Measurements from ENCODE around the gene C8B. TPM values are rescaled to one million over a fixed set of nuclear protein-coding genes. Genes with fewer than 3 reads are reported as not detected.

C8B gene
- total and polyA plus RNA-seq, 2 experiments from 2014 or later = not detected

DNA sequence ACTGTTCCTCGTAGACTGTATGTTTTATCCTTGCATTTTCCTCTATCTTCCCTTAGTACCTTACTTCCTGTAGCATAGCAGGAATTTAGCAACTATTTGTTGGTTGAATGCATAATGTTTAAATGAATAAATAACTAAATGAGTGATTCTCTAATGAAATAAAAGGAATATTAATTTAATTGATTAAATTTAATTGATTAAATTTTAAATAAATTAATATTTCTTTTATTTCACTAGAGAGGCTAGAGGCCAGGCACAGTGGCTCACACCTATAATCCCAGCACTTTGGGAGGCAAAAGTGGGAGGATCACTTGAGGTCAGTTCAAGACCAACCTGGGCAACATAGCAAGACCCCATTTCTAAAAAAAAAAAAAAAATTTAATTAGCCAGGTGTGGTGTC is 25.8 kb downstream of the C8B start:
- no peak for ATAC-seq
- Histone ChIP-seq H4K20me1 (replicated peaks; ENCODE audit: insufficient read depth) (no peaks in the 10 kb centered on the region), H3K27me3 (ENCODE audit: insufficient read depth) (no peaks in the 10 kb centered on the region), H3K4me1 (ENCODE audit: insufficient read depth) (peaks cover 10% of the 10 kb centered on the region; the same call in 1 of the 2 replicates), H3K79me2 (replicated peaks; ENCODE audit: insufficient read depth) (no peaks in the 10 kb centered on the region), H2AFZ (no peak overlapping the region), H3K9me2 (ENCODE audit: insufficient read depth) (no peaks in the 10 kb centered on the region; the same call in 1 of the 2 replicates), H3F3A (replicated peaks; ENCODE audit: low read depth) (no peaks in the 10 kb centered on the region), H3K27ac (ENCODE audit: low read depth) (no peak overlapping the region), H3K4me3 (no peak overlapping the region), H3K4me2 (no peak overlapping the region), H3K36me3 (ENCODE audit: insufficient read depth) (no peaks in the 10 kb centered on the region)
- Mint-ChIP-seq H3K4me3 (no peak overlapping the region), H3K9me3 (no peaks in the 10 kb centered on the region), H3K4me1 (peaks cover 17% of the 10 kb centered on the region), H3K36me3 (ENCODE audit: low read depth) (no peaks in the 10 kb centered on the region), H3K27me3 (ENCODE audit: insufficient read depth, low read depth, poor library complexity) (peaks cover 7% of the 10 kb centered on the region), H3K27ac (no peak overlapping the region)
- no peak for TF ChIP-seq ZNF331 (CRISPR knock-in tag; IDR thresholded peaks at IDR 0.05; ENCODE audit: low read depth)
- TF ChIP-seq ZNF114 (CRISPR knock-in tag; IDR thresholded peaks at IDR 0.05) = no peak
- TF ChIP-seq, protein P1, sequence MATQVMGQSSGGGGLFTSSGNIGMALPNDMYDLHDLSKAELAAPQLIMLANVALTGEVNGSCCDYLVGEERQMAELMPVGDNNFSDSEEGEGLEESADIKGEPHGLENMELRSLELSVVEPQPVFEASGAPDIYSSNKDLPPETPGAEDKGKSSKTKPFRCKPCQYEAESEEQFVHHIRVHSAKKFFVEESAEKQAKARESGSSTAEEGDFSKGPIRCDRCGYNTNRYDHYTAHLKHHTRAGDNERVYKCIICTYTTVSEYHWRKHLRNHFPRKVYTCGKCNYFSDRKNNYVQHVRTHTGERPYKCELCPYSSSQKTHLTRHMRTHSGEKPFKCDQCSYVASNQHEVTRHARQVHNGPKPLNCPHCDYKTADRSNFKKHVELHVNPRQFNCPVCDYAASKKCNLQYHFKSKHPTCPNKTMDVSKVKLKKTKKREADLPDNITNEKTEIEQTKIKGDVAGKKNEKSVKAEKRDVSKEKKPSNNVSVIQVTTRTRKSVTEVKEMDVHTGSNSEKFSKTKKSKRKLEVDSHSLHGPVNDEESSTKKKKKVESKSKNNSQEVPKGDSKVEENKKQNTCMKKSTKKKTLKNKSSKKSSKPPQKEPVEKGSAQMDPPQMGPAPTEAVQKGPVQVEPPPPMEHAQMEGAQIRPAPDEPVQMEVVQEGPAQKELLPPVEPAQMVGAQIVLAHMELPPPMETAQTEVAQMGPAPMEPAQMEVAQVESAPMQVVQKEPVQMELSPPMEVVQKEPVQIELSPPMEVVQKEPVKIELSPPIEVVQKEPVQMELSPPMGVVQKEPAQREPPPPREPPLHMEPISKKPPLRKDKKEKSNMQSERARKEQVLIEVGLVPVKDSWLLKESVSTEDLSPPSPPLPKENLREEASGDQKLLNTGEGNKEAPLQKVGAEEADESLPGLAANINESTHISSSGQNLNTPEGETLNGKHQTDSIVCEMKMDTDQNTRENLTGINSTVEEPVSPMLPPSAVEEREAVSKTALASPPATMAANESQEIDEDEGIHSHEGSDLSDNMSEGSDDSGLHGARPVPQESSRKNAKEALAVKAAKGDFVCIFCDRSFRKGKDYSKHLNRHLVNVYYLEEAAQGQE (IDR thresholded peaks at IDR 0.05; ENCODE audit: unreplicated experiment) = no peak
- TF ChIP-seq, protein P2, sequence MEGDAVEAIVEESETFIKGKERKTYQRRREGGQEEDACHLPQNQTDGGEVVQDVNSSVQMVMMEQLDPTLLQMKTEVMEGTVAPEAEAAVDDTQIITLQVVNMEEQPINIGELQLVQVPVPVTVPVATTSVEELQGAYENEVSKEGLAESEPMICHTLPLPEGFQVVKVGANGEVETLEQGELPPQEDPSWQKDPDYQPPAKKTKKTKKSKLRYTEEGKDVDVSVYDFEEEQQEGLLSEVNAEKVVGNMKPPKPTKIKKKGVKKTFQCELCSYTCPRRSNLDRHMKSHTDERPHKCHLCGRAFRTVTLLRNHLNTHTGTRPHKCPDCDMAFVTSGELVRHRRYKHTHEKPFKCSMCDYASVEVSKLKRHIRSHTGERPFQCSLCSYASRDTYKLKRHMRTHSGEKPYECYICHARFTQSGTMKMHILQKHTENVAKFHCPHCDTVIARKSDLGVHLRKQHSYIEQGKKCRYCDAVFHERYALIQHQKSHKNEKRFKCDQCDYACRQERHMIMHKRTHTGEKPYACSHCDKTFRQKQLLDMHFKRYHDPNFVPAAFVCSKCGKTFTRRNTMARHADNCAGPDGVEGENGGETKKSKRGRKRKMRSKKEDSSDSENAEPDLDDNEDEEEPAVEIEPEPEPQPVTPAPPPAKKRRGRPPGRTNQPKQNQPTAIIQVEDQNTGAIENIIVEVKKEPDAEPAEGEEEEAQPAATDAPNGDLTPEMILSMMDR (conservative IDR thresholded peaks at IDR 0.05; ENCODE audit: low read depth in 2 of 2) = no peak
- TF ChIP-seq JUNB (IDR thresholded peaks at IDR 0.05; ENCODE audit: unreplicated experiment) = no peak
- no peak for TF ChIP-seq EZH2 (IDR thresholded peaks at IDR 0.05; ENCODE audit: low read depth, unreplicated experiment)
- TF ChIP-seq, protein P3, sequence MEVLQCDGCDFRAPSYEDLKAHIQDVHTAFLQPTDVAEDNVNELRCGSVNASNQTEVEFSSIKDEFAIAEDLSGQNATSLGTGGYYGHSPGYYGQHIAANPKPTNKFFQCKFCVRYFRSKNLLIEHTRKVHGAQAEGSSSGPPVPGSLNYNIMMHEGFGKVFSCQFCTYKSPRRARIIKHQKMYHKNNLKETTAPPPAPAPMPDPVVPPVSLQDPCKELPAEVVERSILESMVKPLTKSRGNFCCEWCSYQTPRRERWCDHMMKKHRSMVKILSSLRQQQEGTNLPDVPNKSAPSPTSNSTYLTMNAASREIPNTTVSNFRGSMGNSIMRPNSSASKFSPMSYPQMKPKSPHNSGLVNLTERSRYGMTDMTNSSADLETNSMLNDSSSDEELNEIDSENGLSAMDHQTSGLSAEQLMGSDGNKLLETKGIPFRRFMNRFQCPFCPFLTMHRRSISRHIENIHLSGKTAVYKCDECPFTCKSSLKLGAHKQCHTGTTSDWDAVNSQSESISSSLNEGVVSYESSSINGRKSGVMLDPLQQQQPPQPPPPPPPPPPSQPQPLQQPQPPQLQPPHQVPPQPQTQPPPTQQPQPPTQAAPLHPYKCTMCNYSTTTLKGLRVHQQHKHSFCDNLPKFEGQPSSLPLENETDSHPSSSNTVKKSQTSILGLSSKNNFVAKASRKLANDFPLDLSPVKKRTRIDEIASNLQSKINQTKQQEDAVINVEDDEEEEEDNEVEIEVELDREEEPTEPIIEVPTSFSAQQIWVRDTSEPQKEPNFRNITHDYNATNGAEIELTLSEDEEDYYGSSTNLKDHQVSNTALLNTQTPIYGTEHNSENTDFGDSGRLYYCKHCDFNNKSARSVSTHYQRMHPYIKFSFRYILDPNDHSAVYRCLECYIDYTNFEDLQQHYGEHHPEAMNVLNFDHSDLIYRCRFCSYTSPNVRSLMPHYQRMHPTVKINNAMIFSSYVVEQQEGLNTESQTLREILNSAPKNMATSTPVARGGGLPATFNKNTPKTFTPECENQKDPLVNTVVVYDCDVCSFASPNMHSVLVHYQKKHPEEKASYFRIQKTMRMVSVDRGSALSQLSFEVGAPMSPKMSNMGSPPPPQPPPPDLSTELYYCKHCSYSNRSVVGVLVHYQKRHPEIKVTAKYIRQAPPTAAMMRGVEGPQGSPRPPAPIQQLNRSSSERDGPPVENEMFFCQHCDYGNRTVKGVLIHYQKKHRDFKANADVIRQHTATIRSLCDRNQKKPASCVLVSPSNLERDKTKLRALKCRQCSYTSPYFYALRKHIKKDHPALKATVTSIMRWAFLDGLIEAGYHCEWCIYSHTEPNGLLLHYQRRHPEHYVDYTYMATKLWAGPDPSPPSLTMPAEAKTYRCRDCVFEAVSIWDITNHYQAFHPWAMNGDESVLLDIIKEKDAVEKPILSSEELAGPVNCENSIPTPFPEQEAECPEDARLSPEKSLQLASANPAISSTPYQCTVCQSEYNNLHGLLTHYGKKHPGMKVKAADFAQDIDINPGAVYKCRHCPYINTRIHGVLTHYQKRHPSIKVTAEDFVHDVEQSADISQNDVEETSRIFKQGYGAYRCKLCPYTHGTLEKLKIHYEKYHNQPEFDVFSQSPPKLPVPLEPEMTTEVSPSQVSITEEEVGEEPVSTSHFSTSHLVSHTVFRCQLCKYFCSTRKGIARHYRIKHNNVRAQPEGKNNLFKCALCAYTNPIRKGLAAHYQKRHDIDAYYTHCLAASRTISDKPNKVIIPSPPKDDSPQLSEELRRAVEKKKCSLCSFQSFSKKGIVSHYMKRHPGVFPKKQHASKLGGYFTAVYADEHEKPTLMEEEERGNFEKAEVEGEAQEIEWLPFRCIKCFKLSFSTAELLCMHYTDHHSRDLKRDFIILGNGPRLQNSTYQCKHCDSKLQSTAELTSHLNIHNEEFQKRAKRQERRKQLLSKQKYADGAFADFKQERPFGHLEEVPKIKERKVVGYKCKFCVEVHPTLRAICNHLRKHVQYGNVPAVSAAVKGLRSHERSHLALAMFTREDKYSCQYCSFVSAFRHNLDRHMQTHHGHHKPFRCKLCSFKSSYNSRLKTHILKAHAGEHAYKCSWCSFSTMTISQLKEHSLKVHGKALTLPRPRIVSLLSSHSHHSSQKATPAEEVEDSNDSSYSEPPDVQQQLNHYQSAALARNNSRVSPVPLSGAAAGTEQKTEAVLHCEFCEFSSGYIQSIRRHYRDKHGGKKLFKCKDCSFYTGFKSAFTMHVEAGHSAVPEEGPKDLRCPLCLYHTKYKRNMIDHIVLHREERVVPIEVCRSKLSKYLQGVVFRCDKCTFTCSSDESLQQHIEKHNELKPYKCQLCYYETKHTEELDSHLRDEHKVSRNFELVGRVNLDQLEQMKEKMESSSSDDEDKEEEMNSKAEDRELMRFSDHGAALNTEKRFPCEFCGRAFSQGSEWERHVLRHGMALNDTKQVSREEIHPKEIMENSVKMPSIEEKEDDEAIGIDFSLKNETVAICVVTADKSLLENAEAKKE (CRISPR knock-in tag; IDR thresholded peaks at IDR 0.05) = no peak
- TF ChIP-seq STAT1 (IDR thresholded peaks at IDR 0.05; ENCODE audit: unreplicated experiment) = no peak
- TF ChIP-seq EZH2phosphoT487 (IDR thresholded peaks at IDR 0.05; ENCODE audit: unreplicated experiment) = no peak
- no peak for TF ChIP-seq POLR2AphosphoS5 (IDR thresholded peaks at IDR 0.05; ENCODE audit: low read depth)
- TF ChIP-seq, protein P4, sequence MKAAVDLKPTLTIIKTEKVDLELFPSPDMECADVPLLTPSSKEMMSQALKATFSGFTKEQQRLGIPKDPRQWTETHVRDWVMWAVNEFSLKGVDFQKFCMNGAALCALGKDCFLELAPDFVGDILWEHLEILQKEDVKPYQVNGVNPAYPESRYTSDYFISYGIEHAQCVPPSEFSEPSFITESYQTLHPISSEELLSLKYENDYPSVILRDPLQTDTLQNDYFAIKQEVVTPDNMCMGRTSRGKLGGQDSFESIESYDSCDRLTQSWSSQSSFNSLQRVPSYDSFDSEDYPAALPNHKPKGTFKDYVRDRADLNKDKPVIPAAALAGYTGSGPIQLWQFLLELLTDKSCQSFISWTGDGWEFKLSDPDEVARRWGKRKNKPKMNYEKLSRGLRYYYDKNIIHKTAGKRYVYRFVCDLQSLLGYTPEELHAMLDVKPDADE (IDR thresholded peaks at IDR 0.05) = no peak
- TF ChIP-seq NANOG (IDR thresholded peaks at IDR 0.05; ENCODE audit: borderline replicate concordance) = no peak
- no peak for TF ChIP-seq CREB1 (CRISPR knock-in tag; IDR thresholded peaks at IDR 0.05; ENCODE audit: low read depth)
- no peak for DNase-seq (ENCODE audit: low spot score)

Measured in GM23338 (cell line).